Thoracic aorta (tissue), 2 donors: ENCODE measurements around the gene RELN. TPM values are rescaled to one million over a fixed set of nuclear protein-coding genes. Genes with fewer than 3 reads are reported as not detected.

Source experiments
- ATAC-seq: fragments of 150-250 bp; one replicate; pipeline ENCODE4 v1.8.0; 2017; ENCODE audit warnings: low read depth; ENCODE audit not compliant: insufficient number of reproducible peaks, low FRiP score
- DNase-seq: peaks from one replicate; pipeline ENCODE4 v3.0.0-alpha.2; 2020; ENCODE audit warnings: low spot score
- H3K27ac ChIP-seq, 2 donors: fragments of 200-600 bp; sonication (generic); 1 replicate in 1 of 2; 2 replicates in 1 of 2; pipeline ENCODE4 v1.5.1; 2016; ENCODE audit warnings: mild to moderate bottlenecking in 2 of 2, moderate library complexity in 2 of 2
- H3K27me3 ChIP-seq: fragments of 200-600 bp; sonication (generic); replicated peaks from 2 replicates; pipeline ENCODE4 v1.6.0; 2016; ENCODE audit warnings: mild to moderate bottlenecking; ENCODE audit not compliant: insufficient read depth
- H3K36me3 ChIP-seq: fragments of 200-600 bp; sonication (generic); one replicate; pipeline ENCODE4 v1.5.1; 2016
- H3K4me1 ChIP-seq, 2 donors: fragments of 200-600 bp; sonication (generic); 1 replicate in 1 of 2; 2 replicates in 1 of 2; pipeline versions ENCODE4 v1.5.1 to v1.6.0; 2016; ENCODE audit warnings: low read depth in 2 of 2, mild to moderate bottlenecking in 1 of 2; ENCODE audit not compliant: control insufficient read depth in 1 of 2
- H3K4me3 ChIP-seq: fragments of 200-600 bp; sonication (generic); 2 replicates; pipeline ENCODE4 v1.5.1; 2016; ENCODE audit warnings: mild to moderate bottlenecking
- H3K9me3 ChIP-seq: fragments of 200-600 bp; sonication (generic); 2 replicates; pipeline ENCODE4 v1.5.1; 2016
- CTCF ChIP-seq: fragments of 200-600 bp; sonication (generic); IDR thresholded peaks from one replicate; pipeline ENCODE4 v1.5.1; 2019; ENCODE audit warnings: antibody characterized with exemption
- total RNA-seq, 2 donors: library from RNA; depleted of rRNA; stranded (reverse); fragments of >200 nt; gene quantifications; one replicate each; pipeline versions ENCODE4 v1.1.0 to v1.2.3, GENCODE V29; 2016

RELN gene
- total RNA-seq, 2 donors from 2014 or later = 0.49 to 5.1 TPM

GRCh38 chr7:103711413-103711812 is 278.0 kb downstream of the RELN start:
- DNase-seq (no peak), ATAC-seq (no peak)
- no peak for TF ChIP-seq CTCF
- Histone ChIP-seq H3K27ac (no peak overlapping the region), H3K36me3 (no peaks in the 10 kb centered on the region), H3K4me1 (no peaks in the 10 kb centered on the region), H3K9me3 (no peaks in the 10 kb centered on the region), H3K4me3 (no peak overlapping the region), H3K27me3 (no peaks in the 10 kb centered on the region)

DNA sequence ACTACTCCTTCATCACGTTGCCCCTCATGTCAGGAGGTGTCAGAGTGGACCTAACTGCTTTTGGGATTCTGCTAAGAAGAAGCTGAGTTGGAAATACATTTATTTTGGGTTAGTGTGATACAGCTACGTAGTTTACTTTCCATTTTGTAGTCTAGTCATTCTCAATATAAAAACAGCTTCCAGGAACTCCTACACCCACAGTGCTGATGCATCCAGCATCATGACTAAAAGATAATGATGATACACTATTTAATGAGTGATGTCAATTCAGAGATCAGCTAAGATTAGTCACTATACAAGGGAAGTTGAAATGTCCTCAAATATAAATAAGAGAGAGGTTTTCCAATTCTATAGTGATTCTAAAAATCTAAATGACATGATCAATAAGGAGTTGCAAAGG is 279.2 kb downstream of the RELN start:
- ATAC-seq (no peak), DNase-seq (no peak)
- Histone ChIP-seq H3K9me3 (no peaks in the 10 kb centered on the region), H3K4me3 (no peak overlapping the region), H3K27me3 (no peaks in the 10 kb centered on the region), H3K4me1 (no peaks in the 10 kb centered on the region), H3K27ac (no peak overlapping the region), H3K36me3 (no peaks in the 10 kb centered on the region)
- TF ChIP-seq CTCF = no peak

- Histone ChIP-seq H3K27me3 (no peaks in the 10 kb centered on the region), H3K36me3 (no peaks in the 10 kb centered on the region), H3K4me1 (no peaks in the 10 kb centered on the region), H3K27ac (no peak overlapping the region), H3K4me3 (no peak overlapping the region), H3K9me3 (no peaks in the 10 kb centered on the region)
- TF ChIP-seq CTCF = no peak
- ATAC-seq (no peak), DNase-seq (no peak)
These were observed 282.7 kb downstream of the RELN start for GRCh38 chr7:103706805-103707204.

DNA sequence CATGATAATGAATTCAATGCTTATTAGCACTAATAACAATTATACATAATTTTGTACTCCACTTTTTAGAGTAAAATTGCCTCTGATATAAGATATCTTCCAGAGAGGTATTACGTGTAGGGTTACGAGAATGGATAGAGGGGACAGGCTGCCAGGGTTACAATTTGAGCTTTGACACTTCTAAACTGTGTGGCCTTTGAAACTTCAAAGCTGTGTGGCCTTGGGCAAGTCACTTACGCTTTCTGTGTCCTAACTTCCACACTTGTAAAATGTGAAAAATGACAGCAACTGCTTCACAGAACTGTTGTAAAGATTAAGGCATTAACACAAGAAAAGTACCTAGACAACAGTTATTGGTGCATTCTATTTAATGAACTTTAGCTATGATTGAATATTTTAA is 283.9 kb downstream of the RELN start:
- Histone ChIP-seq H3K4me3 (no peak overlapping the region), H3K27ac (no peak overlapping the region), H3K4me1 (no peaks in the 10 kb centered on the region), H3K36me3 (no peaks in the 10 kb centered on the region), H3K27me3 (no peaks in the 10 kb centered on the region), H3K9me3 (no peaks in the 10 kb centered on the region)
- TF ChIP-seq CTCF = no peak
- ATAC-seq (no peak), DNase-seq (no peak)

DNA sequence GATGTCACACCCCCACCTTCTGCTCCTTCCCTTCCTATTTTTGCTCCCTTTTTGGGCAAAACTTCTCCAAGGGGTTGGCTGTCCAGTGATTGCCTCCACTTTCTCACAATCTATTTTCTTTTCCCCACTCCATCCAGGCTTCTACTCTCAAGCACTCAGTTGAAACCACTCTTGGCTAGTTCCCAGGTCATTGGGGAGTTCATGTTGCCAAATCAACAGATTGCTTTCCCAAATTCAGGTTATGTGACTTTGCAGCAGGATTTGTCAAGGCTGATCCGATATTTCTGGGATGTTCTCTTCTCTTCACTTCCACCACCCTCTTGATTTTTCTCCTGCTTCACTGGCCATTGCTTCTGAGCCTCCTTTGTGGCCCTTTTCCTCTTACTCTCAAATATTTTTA is 284.8 kb downstream of the RELN start:
- Histone ChIP-seq H3K27ac (no peak overlapping the region), H3K4me3 (no peak overlapping the region), H3K27me3 (no peaks in the 10 kb centered on the region), H3K4me1 (no peaks in the 10 kb centered on the region), H3K36me3 (no peaks in the 10 kb centered on the region), H3K9me3 (no peaks in the 10 kb centered on the region)
- TF ChIP-seq CTCF = no peak
- ATAC-seq = no peak
- DNase-seq = no peak
